Type B pancreatic cell (in vitro differentiated cells): ENCODE measurements around the gene SLC25A4. TPM values are rescaled to one million over a fixed set of nuclear protein-coding genes. Genes with fewer than 3 reads are reported as not detected.
"Not testable (repeated sequence)": the region's sequence is repeated elsewhere in the genome, so short reads cannot be mapped to it uniquely, and the experiment has no call there.

Experiments used
- DNase-seq: peaks from one replicate; pipeline ENCODE4 v3.0.0; 2021; ENCODE audit warnings: mixed read lengths; ENCODE audit not compliant: unreplicated experiment; ENCODE audit errors: extremely low spot score
- H3K27ac Mint-ChIP-seq: 2 replicates; pipeline ENCODE4 v1.8.0; 2021; ENCODE audit warnings: mild to moderate bottlenecking, mixed read lengths
- H3K27me3 Mint-ChIP-seq: 2 replicates; pipeline ENCODE4 v1.8.0; 2021; ENCODE audit warnings: mixed read lengths
- H3K36me3 Mint-ChIP-seq: 2 replicates; pipeline ENCODE4 v1.8.0; 2021; ENCODE audit warnings: mixed read lengths
- H3K4me1 Mint-ChIP-seq: one replicate; pipeline ENCODE4 v1.8.0; 2021; ENCODE audit warnings: mixed read lengths; ENCODE audit not compliant: unreplicated experiment
- H3K4me3 Mint-ChIP-seq: 2 replicates; pipeline ENCODE4 v1.8.0; 2021; ENCODE audit warnings: mild to moderate bottlenecking, mixed read lengths
- H3K9me3 Mint-ChIP-seq: 2 replicates; pipeline ENCODE4 v1.8.0; 2021; ENCODE audit warnings: mixed read lengths
- CTCF ChIP-seq: fragments of 200-600 bp; sonication (generic); conservative IDR thresholded peaks from 2 replicates; pipeline ENCODE4 v1.5.0; 2021; ENCODE audit warnings: antibody characterized with exemption, mild to moderate bottlenecking
- total RNA-seq: library from RNA; stranded (reverse); gene quantifications from 2 replicates; pipeline ENCODE4 v1.2.1, GENCODE V29; 2021; ENCODE audit warnings: low replicate concordance

Gene SLC25A4
- total RNA-seq, 1 donor from 2014 or later = 31.0 TPM

GRCh38 chr4:185194924-185195888 is 52.1 kb downstream of the SLC25A4 start:
- Mint-ChIP-seq H3K9me3 (no peaks in the 10 kb centered on the region), H3K4me3 (no peak overlapping the region), H3K27ac (no peak overlapping the region), H3K4me1 (peaks cover 4% of the 10 kb centered on the region), H3K27me3 (no peaks in the 10 kb centered on the region), H3K36me3 (peaks cover 14% of the 10 kb centered on the region)
- no peak for TF ChIP-seq CTCF
- DNase-seq = no peak

GRCh38 chr4:185196437-185196836 is 53.4 kb downstream of the SLC25A4 start:
- no peak overlapping the region for H3K4me3 Mint-ChIP-seq
- H3K27me3 Mint-ChIP-seq = no peaks in the 10 kb centered on the region
- DNase-seq = no peak
- no peak overlapping the region for H3K27ac Mint-ChIP-seq
- H3K9me3 Mint-ChIP-seq = no peaks in the 10 kb centered on the region
- peaks cover 7% of the 10 kb centered on the region for H3K4me1 Mint-ChIP-seq
- peaks cover 9% of the 10 kb centered on the region for H3K36me3 Mint-ChIP-seq
- no peak for TF ChIP-seq CTCF

- not testable (repeated sequence) for DNase-seq, H3K9me3 Mint-ChIP-seq, H3K4me3 Mint-ChIP-seq, H3K27ac Mint-ChIP-seq, H3K36me3 Mint-ChIP-seq, H3K27me3 Mint-ChIP-seq
- H3K4me1 Mint-ChIP-seq = peaks cover 20% of the 10 kb centered on the region
Observed at GRCh38 chr4:185198189-185198588, 55.1 kb downstream of the SLC25A4 start.

Other genes starting within 250 kb of the SLC25A4 start
- 0.36 TPM in 1 of 2 replicates, not detected in the other for gene HELT, start 124.8 kb upstream of the SLC25A4 start, total RNA-seq
- 13.8 and 21.6 TPM in 2 replicates for gene CFAP97, start 60.7 kb downstream of the SLC25A4 start, total RNA-seq
- 9.4 and 11.2 TPM in 2 replicates for gene SNX25, start 66.3 kb downstream of the SLC25A4 start, total RNA-seq